HFF-Myc (cell line): ENCODE measurements around the gene POMT2.
A peak's percentile ranks its signal among the peaks of the same experiment; 100 is the strongest.

Experiments
- DNase-seq: peaks from one replicate; pipeline ENCODE4 v3.0.0-alpha.2; 2011; ENCODE audit warnings: low read depth; ENCODE audit errors: extremely low read depth
- H3K4me3 ChIP-seq: replicated peaks from 2 replicates; pipeline ENCODE4 v1.5.1; 2011; ENCODE audit warnings: low read depth, mild to moderate bottlenecking, control low read depth, low read length
- TF ChIP-seq, protein P1 (sequence below): IDR thresholded peaks from 2 replicates; pipeline ENCODE4 v1.5.1; 2012; ENCODE audit warnings: mild to moderate bottlenecking, low read depth, low read length, control low read depth; ENCODE audit errors: missing control alignments

POMT2 gene, protein sequence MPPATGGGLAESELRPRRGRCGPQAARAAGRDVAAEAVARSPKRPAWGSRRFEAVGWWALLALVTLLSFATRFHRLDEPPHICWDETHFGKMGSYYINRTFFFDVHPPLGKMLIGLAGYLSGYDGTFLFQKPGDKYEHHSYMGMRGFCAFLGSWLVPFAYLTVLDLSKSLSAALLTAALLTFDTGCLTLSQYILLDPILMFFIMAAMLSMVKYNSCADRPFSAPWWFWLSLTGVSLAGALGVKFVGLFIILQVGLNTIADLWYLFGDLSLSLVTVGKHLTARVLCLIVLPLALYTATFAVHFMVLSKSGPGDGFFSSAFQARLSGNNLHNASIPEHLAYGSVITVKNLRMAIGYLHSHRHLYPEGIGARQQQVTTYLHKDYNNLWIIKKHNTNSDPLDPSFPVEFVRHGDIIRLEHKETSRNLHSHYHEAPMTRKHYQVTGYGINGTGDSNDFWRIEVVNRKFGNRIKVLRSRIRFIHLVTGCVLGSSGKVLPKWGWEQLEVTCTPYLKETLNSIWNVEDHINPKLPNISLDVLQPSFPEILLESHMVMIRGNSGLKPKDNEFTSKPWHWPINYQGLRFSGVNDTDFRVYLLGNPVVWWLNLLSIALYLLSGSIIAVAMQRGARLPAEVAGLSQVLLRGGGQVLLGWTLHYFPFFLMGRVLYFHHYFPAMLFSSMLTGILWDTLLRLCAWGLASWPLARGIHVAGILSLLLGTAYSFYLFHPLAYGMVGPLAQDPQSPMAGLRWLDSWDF

DNA sequence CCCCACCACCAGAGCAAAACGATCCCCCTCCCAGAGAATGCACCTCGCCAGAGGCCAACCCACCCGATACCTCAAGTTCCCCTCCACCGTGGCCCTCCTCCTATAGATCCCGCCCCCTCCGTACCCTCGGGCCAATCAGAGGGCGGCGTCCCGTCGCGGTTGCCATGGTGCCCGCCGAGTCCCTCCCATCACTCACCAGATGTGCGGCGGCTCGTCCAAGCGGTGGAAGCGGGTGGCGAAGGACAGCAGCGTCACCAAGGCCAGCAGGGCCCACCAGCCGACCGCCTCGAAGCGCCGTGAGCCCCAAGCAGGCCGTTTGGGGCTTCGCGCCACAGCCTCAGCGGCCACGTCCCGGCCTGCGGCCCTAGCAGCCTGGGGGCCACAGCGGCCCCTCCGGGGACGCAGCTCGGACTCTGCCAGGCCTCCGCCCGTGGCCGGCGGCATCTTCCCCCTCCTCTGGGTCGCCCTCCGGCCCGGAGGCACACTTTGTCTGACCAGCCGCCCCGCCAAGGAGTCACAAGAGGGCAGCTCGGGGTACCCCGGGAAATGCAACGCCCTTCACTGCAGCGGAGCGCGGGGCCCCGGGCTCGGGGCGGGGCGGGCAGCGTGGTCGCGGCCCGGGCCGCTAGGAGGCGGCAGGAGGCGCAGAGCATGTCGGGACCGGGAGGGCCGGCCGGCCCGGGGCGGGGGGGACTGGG lies at the start of gene POMT2:
TSS of gene POMT2 (minus strand) at position 646 of the 698 bp plus-strand sequence. CDS start at position 444, 202 bp downstream.
- peak within 1 kb of the TSS; percentile 92 for H3K4me3 ChIP-seq

DNA sequence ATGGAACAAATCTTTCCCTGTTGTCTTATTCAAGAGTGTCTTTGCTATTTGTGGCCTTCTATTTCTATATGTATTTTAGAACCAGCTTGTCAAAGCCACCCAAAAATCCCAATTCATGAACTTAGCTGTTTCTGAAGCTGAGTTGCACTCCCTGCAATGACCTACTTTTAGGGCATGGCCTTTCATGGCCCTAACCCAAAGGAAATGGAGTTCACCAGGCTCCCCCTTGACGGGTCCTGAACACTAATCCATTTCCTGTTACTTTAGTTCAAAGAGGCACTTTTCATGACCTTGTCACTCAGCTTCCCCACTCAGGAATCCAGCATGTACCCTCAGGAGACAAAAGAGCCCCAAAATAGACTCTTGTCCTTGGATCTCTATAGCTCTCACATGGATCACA lies 48.6 kb upstream of the POMT2 start:
- TF ChIP-seq, protein P1, sequence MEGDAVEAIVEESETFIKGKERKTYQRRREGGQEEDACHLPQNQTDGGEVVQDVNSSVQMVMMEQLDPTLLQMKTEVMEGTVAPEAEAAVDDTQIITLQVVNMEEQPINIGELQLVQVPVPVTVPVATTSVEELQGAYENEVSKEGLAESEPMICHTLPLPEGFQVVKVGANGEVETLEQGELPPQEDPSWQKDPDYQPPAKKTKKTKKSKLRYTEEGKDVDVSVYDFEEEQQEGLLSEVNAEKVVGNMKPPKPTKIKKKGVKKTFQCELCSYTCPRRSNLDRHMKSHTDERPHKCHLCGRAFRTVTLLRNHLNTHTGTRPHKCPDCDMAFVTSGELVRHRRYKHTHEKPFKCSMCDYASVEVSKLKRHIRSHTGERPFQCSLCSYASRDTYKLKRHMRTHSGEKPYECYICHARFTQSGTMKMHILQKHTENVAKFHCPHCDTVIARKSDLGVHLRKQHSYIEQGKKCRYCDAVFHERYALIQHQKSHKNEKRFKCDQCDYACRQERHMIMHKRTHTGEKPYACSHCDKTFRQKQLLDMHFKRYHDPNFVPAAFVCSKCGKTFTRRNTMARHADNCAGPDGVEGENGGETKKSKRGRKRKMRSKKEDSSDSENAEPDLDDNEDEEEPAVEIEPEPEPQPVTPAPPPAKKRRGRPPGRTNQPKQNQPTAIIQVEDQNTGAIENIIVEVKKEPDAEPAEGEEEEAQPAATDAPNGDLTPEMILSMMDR = no peak
- H3K4me3 ChIP-seq = no peak overlapping the region
- no peak for DNase-seq

More for the DNA sequence above, at the start of gene POMT2:
- TF ChIP-seq, protein P1 = peak; percentile 17
- peak; percentile 66 for DNase-seq

DNA sequence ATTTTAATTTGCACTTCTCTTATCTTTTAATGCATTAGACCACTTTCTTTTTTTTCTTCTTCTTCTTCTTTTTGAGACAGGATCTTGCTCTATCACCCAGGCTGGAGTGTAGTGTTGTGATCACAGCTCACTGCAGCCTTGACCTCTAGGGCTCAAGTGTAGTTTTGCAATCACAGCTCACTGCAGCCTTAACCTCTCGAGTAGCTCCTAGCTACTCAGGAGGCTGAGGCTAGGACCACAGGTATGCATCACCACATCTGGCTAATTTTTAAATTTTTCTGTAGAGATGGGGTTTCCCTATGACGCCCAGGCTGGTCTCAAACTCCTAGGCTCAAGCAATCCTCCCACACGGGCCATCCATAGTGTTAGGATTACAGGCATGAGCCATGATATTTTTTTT lies 43.5 kb upstream of the POMT2 start:
- no peak for DNase-seq
- TF ChIP-seq, protein P1 = no peak
- H3K4me3 ChIP-seq = no peak overlapping the region

DNA sequence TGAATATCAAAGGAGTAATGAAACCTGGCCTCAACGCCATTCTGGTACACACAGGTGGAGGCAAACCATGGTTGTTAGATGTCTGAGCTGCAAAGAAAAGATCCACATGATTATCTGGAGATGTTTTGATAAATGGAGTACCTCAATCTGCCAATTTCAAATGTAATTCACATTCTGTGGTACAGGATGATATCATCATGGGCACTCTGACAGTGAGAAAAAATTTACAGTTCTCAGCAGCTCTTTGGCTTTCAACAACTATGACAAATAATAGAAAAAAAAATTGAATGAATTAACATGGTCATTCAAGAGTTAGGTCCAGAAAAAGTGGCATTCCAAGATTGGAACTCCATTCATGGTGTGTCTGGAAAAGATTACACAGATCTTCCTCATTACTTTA lies 38.9 kb upstream of the POMT2 start:
- H3K4me3 ChIP-seq = no peak overlapping the region
- DNase-seq = no peak
- TF ChIP-seq, protein P1 = no peak

DNA sequence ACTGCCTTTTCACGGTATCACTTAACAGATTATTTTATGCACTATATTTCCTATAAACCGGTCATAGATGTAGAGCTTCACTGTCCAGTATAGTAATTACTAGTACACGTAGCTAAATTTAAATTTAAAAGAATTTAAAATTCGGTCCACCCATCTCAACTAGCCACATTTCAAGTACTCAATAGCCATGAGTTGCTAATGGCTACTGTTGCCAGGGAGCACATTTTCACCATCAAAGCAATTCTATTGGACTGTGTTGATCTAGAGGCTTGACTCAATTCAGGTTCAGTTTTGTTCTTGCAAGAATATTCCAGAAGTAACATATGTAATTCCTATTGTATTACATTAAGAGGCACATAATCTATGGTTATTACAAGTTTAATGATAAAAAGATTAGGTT lies 36.2 kb upstream of the POMT2 start:
- no peak overlapping the region for H3K4me3 ChIP-seq
- no peak for DNase-seq
- TF ChIP-seq, protein P1 = no peak

DNA sequence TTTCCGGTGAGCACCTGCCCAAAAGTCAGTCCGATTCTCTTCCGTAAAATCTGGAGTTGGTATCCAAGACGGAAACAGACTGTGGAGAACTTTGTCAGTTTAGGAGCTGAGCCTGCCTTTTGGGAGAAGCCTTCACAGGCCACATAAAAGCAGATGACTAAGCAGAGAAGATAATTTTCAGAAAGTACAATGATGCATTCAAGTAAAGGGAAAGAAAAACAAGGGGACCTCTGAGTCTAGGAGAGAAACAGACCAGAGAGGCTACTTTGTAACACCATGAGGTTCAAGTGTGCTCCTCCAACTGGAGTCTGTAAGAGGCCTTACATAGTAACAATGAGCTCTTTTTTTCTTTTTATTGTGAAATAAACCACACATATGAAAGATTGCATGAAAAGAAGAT lies 35.1 kb upstream of the POMT2 start:
- no peak overlapping the region for H3K4me3 ChIP-seq
- TF ChIP-seq, protein P1 = no peak
- DNase-seq = no peak
